RWPE2 (cell line): ENCODE results near the gene ACD.
A peak's percentile ranks its signal among the peaks of the same experiment; 100 is the strongest.

Source experiments
- ATAC-seq: fragments of 200-7000 bp; cut with Tn5 transposase; 3 replicates; pipeline ENCODE4 v1.9.1; 2021; ENCODE audit warnings: low read depth
- DNase-seq: peaks from one replicate; pipeline ENCODE4 v3.0.0-alpha.2; 2020; ENCODE audit warnings: low spot score
- H3K27ac ChIP-seq: fragments of 450-650 bp; 2 replicates; pipeline ENCODE4 v1.5.1; 2017; ENCODE audit warnings: mild to moderate bottlenecking; ENCODE audit not compliant: poor library complexity, severe bottlenecking
- H3K27me3 ChIP-seq: fragments of 250-450 bp; sonication (Bioruptor Pico); 2 replicates; pipeline ENCODE4 v1.5.1; 2021; ENCODE audit warnings: mild to moderate bottlenecking, moderate library complexity; ENCODE audit not compliant: insufficient read depth, poor library complexity, severe bottlenecking
- H3K36me3 ChIP-seq: fragments of 250-450 bp; sonication (Bioruptor Pico); 2 replicates; pipeline ENCODE4 v1.5.1; 2020; ENCODE audit warnings: low read depth, mild to moderate bottlenecking, moderate library complexity
- H3K4me1 ChIP-seq: fragments of 250-450 bp; sonication (Bioruptor Pico); 2 replicates; pipeline ENCODE4 v1.5.1; 2021; ENCODE audit warnings: mild to moderate bottlenecking, moderate library complexity; ENCODE audit not compliant: insufficient read depth, poor library complexity, severe bottlenecking
- H3K4me3 ChIP-seq: fragments of 250-450 bp; sonication (Bioruptor Pico); 2 replicates; pipeline ENCODE4 v1.5.1; 2021; ENCODE audit warnings: mild to moderate bottlenecking, moderate library complexity; ENCODE audit not compliant: severe bottlenecking
- H3K9me3 ChIP-seq: fragments of 250-450 bp; sonication (Bioruptor Pico); 2 replicates; pipeline ENCODE4 v1.5.1; 2021; ENCODE audit warnings: mild to moderate bottlenecking, moderate library complexity; ENCODE audit not compliant: severe bottlenecking
- CTCF ChIP-seq: fragments of 450-650 bp; IDR thresholded peaks from one replicate; pipeline ENCODE4 v1.5.1; 2017; ENCODE audit warnings: mild to moderate bottlenecking, moderate library complexity; ENCODE audit not compliant: poor library complexity, severe bottlenecking

The ACD gene

GRCh38 chr16:67637625-67638024 lies 22.4 kb downstream of the ACD start:
- no peaks in the 10 kb centered on the region for H3K4me1 ChIP-seq
- no peaks in the 10 kb centered on the region for H3K27me3 ChIP-seq
- peaks cover 58% of the 10 kb centered on the region for H3K36me3 ChIP-seq
- H3K9me3 ChIP-seq: no peaks in the 10 kb centered on the region
- DNase-seq (no peak), ATAC-seq (no peak)
- no peak for TF ChIP-seq CTCF
- H3K27ac ChIP-seq: no peak overlapping the region
- H3K4me3 ChIP-seq: no peak overlapping the region

- Histone ChIP-seq H3K36me3 (peaks cover 65% of the 10 kb centered on the region), H3K9me3 (no peaks in the 10 kb centered on the region), H3K4me3 (no peak overlapping the region), H3K4me1 (no peaks in the 10 kb centered on the region), H3K27ac (no peak overlapping the region), H3K27me3 (no peaks in the 10 kb centered on the region)
- ATAC-seq: no peak
- DNase-seq: no peak
- TF ChIP-seq CTCF: no peak
These were observed 23.3 kb downstream of the ACD start for GRCh38 chr16:67636713-67637112.

GRCh38 chr16:67632415-67633172 lies 27.5 kb downstream of the ACD start:
- Histone ChIP-seq H3K36me3 (peaks cover 73% of the 10 kb centered on the region), H3K9me3 (no peaks in the 10 kb centered on the region), H3K27ac (no peak overlapping the region), H3K4me1 (no peaks in the 10 kb centered on the region), H3K27me3 (no peaks in the 10 kb centered on the region), H3K4me3 (no peak overlapping the region)
- DNase-seq: no peak
- ATAC-seq: no peak
- no peak for TF ChIP-seq CTCF

GRCh38 chr16:67628216-67628615 lies 31.8 kb downstream of the ACD start:
- no peak overlapping the region for H3K4me3 ChIP-seq
- TF ChIP-seq CTCF: no peak
- H3K4me1 ChIP-seq: no peaks in the 10 kb centered on the region
- no peaks in the 10 kb centered on the region for H3K9me3 ChIP-seq
- DNase-seq (no peak), ATAC-seq (no peak)
- no peaks in the 10 kb centered on the region for H3K27me3 ChIP-seq
- H3K27ac ChIP-seq: no peak overlapping the region
- peaks cover 68% of the 10 kb centered on the region for H3K36me3 ChIP-seq

GRCh38 chr16:67613808-67614207 lies 46.3 kb downstream of the ACD start:
- H3K27me3 ChIP-seq: no peaks in the 10 kb centered on the region
- ATAC-seq (no peak), DNase-seq (no peak)
- H3K9me3 ChIP-seq: no peaks in the 10 kb centered on the region
- TF ChIP-seq CTCF: peak; percentile 16
- no peaks in the 10 kb centered on the region for H3K4me1 ChIP-seq
- no peak overlapping the region for H3K27ac ChIP-seq
- peaks cover 65% of the 10 kb centered on the region for H3K36me3 ChIP-seq
- no peak overlapping the region for H3K4me3 ChIP-seq
